GM12878 (cell line): ENCODE results near the gene CYTL1.

Source experiments
- EP300 ChIP-seq, 2 experiments: fragments of 150-350 bp in 1 of 2; IDR thresholded peaks; 2 replicates each; pipeline ENCODE4 v1.6.1; 2011 to 2012; ENCODE audit warnings: low read depth in 2 of 2, low read length in 2 of 2, borderline replicate concordance in 1 of 2, improper control_type of control experiment in 1 of 2, inconsistent platforms in 1 of 2; ENCODE audit not compliant: control insufficient read depth in 1 of 2
- EZH2 ChIP-seq: IDR thresholded peaks from 2 replicates; pipeline ENCODE4 v1.6.1; 2012; ENCODE audit warnings: low read depth, mild to moderate bottlenecking, control low read depth, inconsistent platforms, low read length, borderline replicate concordance; ENCODE audit not compliant: control insufficient read depth
- IKZF1 ChIP-seq: fragments of 450-650 bp; conservative IDR thresholded peaks from 2 replicates; pipeline ENCODE4 v1.6.1; 2017; ENCODE audit warnings: antibody characterized with exemption, mild to moderate bottlenecking
- MEF2B ChIP-seq: fragments of 450-650 bp; IDR thresholded peaks from 2 replicates; pipeline ENCODE4 v1.6.1; 2018; ENCODE audit warnings: mild to moderate bottlenecking, moderate library complexity; ENCODE audit not compliant: partially characterized antibody, poor library complexity, severe bottlenecking
- NFXL1 ChIP-seq: fragments of 450-650 bp; IDR thresholded peaks from 2 replicates; pipeline ENCODE4 v1.6.1; 2017; ENCODE audit warnings: antibody characterized with exemption, mild to moderate bottlenecking, borderline replicate concordance
- NR2C2 ChIP-seq: IDR thresholded peaks from 2 replicates; pipeline ENCODE4 v1.6.1; 2011; ENCODE audit warnings: borderline replicate concordance, low read depth; ENCODE audit not compliant: control insufficient read depth, insufficient read length
- PAX5 ChIP-seq: IDR thresholded peaks from 2 replicates; pipeline ENCODE4 v1.6.1; 2011; ENCODE audit warnings: low read depth, low read length, borderline replicate concordance
- POLR2A ChIP-seq: IDR thresholded peaks from 2 replicates; pipeline ENCODE4 v1.6.1; 2011; ENCODE audit warnings: low read depth, mild to moderate bottlenecking, low read length
- RB1 ChIP-seq: fragments of 450-650 bp; formaldehyde crosslinking; IDR thresholded peaks from 2 replicates; pipeline ENCODE4 v1.6.1; 2017; ENCODE audit warnings: mild to moderate bottlenecking, borderline replicate concordance
- TF ChIP-seq, protein P1 (sequence below): fragments of 450-650 bp; IDR thresholded peaks from 2 replicates; pipeline ENCODE4 v1.6.1; 2018; ENCODE audit warnings: borderline replicate concordance, mild to moderate bottlenecking; ENCODE audit not compliant: partially characterized antibody
- TF ChIP-seq, protein P2 (sequence below): fragments of 450-650 bp; formaldehyde crosslinking; IDR thresholded peaks from 2 replicates; pipeline ENCODE4 v1.4.0; 2020; ENCODE audit warnings: mild to moderate bottlenecking, moderate library complexity
- TF ChIP-seq, protein P3 (sequence below), 3 experiments: IDR thresholded peaks in 2 of 3; conservative IDR thresholded peaks in 1 of 3; 2 replicates each; pipeline ENCODE4 v1.5.1; 2011; ENCODE audit warnings: low read depth in 3 of 3, low read length in 3 of 3, mild to moderate bottlenecking in 3 of 3, control low read depth in 2 of 3, moderate library complexity in 2 of 3, inconsistent platforms in 1 of 3, mixed read lengths in 1 of 3; ENCODE audit not compliant: control insufficient read depth in 2 of 3, insufficient read depth in 1 of 3; ENCODE audit errors: extremely low read depth in 1 of 3
- TF ChIP-seq, protein P4 (sequence below): fragments of 450-650 bp; conservative IDR thresholded peaks from 2 replicates; pipeline ENCODE4 v1.6.1; 2017; ENCODE audit warnings: mild to moderate bottlenecking, moderate library complexity

DNA sequence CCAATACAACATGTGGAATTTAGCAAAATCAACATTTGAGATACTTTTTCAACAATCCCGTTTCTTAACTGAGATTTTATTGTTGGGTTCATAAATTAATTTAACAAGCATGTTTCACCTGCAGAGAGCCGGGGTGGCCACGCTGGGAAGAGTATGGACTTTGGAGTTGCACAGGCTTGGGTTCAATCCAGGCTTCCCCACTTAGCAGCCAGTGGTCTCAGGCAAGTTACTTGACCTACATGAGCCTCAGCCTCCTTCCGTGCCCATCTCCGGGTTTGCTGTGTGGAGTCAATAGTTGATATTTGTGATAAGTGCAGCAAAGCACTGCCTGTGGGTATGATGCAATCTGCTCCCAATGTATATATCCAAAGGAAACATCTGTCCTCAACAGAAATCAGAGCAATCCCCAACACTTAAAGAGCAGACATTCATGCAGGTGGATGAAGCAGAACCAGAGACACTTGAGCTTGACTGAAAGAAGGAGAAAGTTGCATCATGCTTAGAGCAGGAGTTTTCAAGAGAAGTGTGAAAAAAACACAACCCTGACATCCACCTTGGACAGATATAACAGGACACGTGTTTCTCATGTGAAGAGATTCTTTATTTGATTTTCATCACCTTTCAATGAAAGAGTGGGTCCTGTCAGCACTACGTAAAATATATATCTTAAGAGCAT, 5.1 kb downstream of the CYTL1 start:
- TF ChIP-seq, protein P1, sequence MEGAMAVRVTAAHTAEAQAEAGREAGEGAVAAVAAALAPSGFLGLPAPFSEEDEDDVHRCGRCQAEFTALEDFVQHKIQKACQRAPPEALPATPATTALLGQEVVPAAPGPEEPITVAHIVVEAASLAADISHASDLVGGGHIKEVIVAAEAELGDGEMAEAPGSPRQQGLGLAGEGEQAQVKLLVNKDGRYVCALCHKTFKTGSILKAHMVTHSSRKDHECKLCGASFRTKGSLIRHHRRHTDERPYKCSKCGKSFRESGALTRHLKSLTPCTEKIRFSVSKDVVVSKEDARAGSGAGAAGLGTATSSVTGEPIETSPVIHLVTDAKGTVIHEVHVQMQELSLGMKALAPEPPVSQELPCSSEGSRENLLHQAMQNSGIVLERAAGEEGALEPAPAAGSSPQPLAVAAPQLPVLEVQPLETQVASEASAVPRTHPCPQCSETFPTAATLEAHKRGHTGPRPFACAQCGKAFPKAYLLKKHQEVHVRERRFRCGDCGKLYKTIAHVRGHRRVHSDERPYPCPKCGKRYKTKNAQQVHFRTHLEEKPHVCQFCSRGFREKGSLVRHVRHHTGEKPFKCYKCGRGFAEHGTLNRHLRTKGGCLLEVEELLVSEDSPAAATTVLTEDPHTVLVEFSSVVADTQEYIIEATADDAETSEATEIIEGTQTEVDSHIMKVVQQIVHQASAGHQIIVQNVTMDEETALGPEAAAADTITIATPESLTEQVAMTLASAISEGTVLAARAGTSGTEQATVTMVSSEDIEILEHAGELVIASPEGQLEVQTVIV: no peak
- TF ChIP-seq NR2C2 (no peak), PAX5 (no peak), RB1 (no peak), NFXL1 (no peak), EP300 (IDR thresholded peaks at IDR 0.05; ENCODE audit: borderline replicate concordance in 1 of 2, control insufficient read depth in 1 of 2, low read depth in 2 of 2, low read length in 2 of 2) (no peak), EZH2 (no peak), MEF2B (no peak), POLR2A (no peak), IKZF1 (no peak)
- TF ChIP-seq, protein P2, sequence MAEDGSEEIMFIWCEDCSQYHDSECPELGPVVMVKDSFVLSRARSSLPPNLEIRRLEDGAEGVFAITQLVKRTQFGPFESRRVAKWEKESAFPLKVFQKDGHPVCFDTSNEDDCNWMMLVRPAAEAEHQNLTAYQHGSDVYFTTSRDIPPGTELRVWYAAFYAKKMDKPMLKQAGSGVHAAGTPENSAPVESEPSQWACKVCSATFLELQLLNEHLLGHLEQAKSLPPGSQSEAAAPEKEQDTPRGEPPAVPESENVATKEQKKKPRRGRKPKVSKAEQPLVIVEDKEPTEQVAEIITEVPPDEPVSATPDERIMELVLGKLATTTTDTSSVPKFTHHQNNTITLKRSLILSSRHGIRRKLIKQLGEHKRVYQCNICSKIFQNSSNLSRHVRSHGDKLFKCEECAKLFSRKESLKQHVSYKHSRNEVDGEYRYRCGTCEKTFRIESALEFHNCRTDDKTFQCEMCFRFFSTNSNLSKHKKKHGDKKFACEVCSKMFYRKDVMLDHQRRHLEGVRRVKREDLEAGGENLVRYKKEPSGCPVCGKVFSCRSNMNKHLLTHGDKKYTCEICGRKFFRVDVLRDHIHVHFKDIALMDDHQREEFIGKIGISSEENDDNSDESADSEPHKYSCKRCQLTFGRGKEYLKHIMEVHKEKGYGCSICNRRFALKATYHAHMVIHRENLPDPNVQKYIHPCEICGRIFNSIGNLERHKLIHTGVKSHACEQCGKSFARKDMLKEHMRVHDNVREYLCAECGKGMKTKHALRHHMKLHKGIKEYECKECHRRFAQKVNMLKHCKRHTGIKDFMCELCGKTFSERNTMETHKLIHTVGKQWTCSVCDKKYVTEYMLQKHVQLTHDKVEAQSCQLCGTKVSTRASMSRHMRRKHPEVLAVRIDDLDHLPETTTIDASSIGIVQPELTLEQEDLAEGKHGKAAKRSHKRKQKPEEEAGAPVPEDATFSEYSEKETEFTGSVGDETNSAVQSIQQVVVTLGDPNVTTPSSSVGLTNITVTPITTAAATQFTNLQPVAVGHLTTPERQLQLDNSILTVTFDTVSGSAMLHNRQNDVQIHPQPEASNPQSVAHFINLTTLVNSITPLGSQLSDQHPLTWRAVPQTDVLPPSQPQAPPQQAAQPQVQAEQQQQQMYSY (CRISPR knock-in tag): no peak
- TF ChIP-seq, protein P3, sequence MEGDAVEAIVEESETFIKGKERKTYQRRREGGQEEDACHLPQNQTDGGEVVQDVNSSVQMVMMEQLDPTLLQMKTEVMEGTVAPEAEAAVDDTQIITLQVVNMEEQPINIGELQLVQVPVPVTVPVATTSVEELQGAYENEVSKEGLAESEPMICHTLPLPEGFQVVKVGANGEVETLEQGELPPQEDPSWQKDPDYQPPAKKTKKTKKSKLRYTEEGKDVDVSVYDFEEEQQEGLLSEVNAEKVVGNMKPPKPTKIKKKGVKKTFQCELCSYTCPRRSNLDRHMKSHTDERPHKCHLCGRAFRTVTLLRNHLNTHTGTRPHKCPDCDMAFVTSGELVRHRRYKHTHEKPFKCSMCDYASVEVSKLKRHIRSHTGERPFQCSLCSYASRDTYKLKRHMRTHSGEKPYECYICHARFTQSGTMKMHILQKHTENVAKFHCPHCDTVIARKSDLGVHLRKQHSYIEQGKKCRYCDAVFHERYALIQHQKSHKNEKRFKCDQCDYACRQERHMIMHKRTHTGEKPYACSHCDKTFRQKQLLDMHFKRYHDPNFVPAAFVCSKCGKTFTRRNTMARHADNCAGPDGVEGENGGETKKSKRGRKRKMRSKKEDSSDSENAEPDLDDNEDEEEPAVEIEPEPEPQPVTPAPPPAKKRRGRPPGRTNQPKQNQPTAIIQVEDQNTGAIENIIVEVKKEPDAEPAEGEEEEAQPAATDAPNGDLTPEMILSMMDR (IDR thresholded peaks at IDR 0.05 in 2 of 3, conservative IDR thresholded peaks at IDR 0.05 in 1 of 3; ENCODE audit: control insufficient read depth in 2 of 3, extremely low read depth in 1 of 3, insufficient read depth in 1 of 3, low read depth in 3 of 3, low read length in 3 of 3): no peak
- TF ChIP-seq, protein P4, sequence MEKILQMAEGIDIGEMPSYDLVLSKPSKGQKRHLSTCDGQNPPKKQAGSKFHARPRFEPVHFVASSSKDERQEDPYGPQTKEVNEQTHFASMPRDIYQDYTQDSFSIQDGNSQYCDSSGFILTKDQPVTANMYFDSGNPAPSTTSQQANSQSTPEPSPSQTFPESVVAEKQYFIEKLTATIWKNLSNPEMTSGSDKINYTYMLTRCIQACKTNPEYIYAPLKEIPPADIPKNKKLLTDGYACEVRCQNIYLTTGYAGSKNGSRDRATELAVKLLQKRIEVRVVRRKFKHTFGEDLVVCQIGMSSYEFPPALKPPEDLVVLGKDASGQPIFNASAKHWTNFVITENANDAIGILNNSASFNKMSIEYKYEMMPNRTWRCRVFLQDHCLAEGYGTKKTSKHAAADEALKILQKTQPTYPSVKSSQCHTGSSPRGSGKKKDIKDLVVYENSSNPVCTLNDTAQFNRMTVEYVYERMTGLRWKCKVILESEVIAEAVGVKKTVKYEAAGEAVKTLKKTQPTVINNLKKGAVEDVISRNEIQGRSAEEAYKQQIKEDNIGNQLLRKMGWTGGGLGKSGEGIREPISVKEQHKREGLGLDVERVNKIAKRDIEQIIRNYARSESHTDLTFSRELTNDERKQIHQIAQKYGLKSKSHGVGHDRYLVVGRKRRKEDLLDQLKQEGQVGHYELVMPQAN: no peak
